ENCODE data around the gene PRADC1.
"Not testable (repeated sequence)": the region's sequence is repeated elsewhere in the genome, so short reads cannot be mapped to it uniquely, and the experiment has no call there.

PRADC1 gene

DNA sequence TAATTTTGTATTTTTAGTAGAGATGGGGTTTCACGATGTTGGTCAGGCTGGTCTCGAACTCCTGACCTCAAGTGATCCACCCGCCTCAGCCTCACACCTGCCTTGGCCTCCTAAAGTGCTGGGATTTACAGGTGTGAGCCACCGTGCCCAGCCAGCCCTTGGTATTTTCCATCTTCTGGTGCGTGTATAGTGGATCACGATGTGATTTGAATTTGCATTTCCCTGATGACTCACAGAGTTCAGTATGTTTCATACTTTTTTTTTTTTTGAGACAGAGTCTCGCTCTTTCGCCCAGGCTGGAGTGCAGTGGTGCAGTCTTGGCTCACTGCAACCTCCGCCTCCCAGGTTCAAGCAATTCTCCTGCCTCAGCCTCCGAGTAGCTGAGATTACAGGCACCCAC, 32.8 kb downstream of the PRADC1 start:
- not testable (repeated sequence) for DNase-seq

DNA sequence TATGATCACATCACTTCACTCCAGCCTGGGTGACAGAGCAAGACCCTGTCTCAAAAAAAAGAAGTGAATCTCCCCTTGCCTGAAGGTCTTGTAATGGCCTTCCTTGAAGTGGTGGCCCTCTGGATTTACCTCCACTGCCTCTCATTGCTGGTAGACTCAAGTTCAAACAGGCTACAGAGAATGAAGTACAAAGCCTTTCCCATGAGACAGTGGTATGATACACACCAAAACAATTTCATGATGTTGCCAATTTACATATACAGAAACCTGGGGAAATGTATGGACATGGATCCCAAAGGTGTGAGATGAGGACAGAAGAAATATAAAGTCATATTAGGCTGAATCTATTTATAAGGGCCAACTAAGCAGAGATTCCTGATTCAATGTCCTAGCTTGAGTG, 35.5 kb downstream of the PRADC1 start:
- DNase-seq = no peak

DNA sequence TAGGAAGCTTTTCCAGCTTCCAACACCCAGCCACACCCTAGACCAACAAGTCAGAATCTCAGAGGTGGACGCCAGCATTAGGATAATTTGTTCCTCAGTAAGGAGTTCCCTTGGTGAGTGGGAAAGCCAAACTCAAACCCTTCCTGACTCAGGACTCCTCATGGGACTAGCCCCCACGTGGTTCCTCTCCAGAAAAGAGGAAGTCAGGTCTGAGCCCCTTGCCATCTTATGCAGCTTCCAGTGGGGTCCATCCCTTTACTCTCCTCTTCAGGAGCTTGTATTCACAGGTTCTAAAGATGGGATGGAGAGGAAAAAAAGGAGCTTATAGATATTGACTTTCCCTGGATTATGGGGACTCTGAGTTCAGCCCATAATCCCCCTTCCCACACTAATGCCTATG, 45.5 kb downstream of the PRADC1 start:
- no peak for DNase-seq

DNA sequence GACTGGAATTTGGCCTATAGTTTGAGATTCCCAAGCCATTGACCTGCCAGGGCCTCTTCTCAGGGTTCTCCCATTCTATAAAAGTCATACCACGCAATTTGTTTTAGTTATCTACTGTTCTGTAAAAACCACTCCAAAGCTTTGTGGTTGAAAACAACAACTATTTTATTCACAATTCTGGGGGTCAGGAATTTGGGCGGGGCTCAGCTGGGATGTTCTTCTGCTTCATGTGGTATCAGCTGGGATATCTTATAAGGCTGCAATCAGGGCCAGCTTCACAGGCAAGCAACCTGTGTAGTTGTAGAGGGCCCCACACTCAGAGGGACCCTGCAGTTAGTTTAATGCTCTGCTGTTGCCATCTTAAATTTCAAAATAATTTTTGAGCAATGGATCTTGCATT, 47.1 kb downstream of the PRADC1 start:
- no peak for DNase-seq

Measured in CD4-positive, alpha-beta T cell treated with Interleukin-21 for 1 hour (primary cell).